Measurements from ENCODE around the gene SND1.

- TF ChIP-seq CTCF (IDR thresholded peaks at IDR 0.05), result no peak
- TF ChIP-seq POLR2A (IDR thresholded peaks at IDR 0.05), result no peak
Measured at GRCh38 chr7:127655720-127656119, 3.7 kb downstream of the SND1 start.
